Gastrocnemius medialis (tissue), 4 donors: ENCODE results near the gene TMEM125. TPM values are rescaled to one million over a fixed set of nuclear protein-coding genes. Genes with fewer than 3 reads are reported as not detected.

Experiments used
- ATAC-seq, 2 donors: fragments of 150-250 bp; one replicate each; pipeline ENCODE4 v1.9.1; 2016
- DNase-seq, 2 donors: peaks; one replicate each; pipeline ENCODE4 v3.0.0-alpha.2; 2019
- H3K27ac ChIP-seq, 4 donors: fragments of 200-600 bp; sonication (generic); 1 replicate in 1 of 4; 2 replicates in 3 of 4; pipeline ENCODE4 v1.5.1; 2016 to 2018; ENCODE audit warnings: mild to moderate bottlenecking in 2 of 4, moderate library complexity in 1 of 4
- H3K27me3 ChIP-seq, 3 donors: fragments of 200-600 bp; sonication (generic) in 2 of 3; 1 replicate in 1 of 3; 2 replicates in 2 of 3; pipeline versions ENCODE4 v1.5.1 to v1.6.0; 2016 to 2019; ENCODE audit warnings: mild to moderate bottlenecking in 1 of 3, moderate library complexity in 1 of 3
- H3K36me3 ChIP-seq, 2 donors: fragments of 200-600 bp; sonication (generic) in 1 of 2; one replicate each; pipeline ENCODE4 v1.5.1; 2017 to 2018
- H3K4me1 ChIP-seq, 2 donors: fragments of 200-600 bp; sonication (generic) in 1 of 2; one replicate each; pipeline ENCODE4 v1.5.1; 2016 to 2017; ENCODE audit warnings: mild to moderate bottlenecking in 2 of 2
- H3K4me3 ChIP-seq, 4 donors: fragments of 200-600 bp; sonication (generic) in 3 of 4; 1 replicate in 1 of 4; 2 replicates in 3 of 4; pipeline ENCODE4 v1.5.1; 2016 to 2019; ENCODE audit warnings: mild to moderate bottlenecking in 2 of 4
- H3K9me3 ChIP-seq, 3 donors: fragments of 200-600 bp; sonication (generic) in 2 of 3; 1 replicate in 1 of 3; 2 replicates in 2 of 3; pipeline ENCODE4 v1.5.1; 2016 to 2019
- CTCF ChIP-seq, 5 experiments: fragments of 450-650 bp in 3 of 5; fragments of 200-600 bp in 2 of 5; sonication (generic) in 2 of 5; IDR thresholded peaks in 4 of 5; conservative IDR thresholded peaks in 1 of 5; 1 replicate in 4 of 5; 2 replicates in 1 of 5; pipeline ENCODE4 v1.5.1; 2016 to 2019; ENCODE audit warnings: antibody characterized with exemption in 5 of 5, mild to moderate bottlenecking in 3 of 5, moderate library complexity in 3 of 5
- POLR2A ChIP-seq, 2 donors: fragments of 450-650 bp; IDR thresholded peaks; one replicate each; pipeline ENCODE4 v1.6.1; 2017; ENCODE audit warnings: antibody characterized with exemption in 2 of 2, mild to moderate bottlenecking in 2 of 2, moderate library complexity in 2 of 2
- in situ Hi-C, 4 donors: fragments of 200-750 bp; cut with MboI; loops; one replicate each; pipeline versions ENCODE4 v1.15.0 to v1.8.0; 2017; ENCODE audit warnings: low sequenced_read_pairs in 4 of 4
- intact Hi-C: fragments of 100-400 bp; cut with DNase I; formaldehyde crosslinking; loops from one replicate; pipeline ENCODE4 v1.15.1; 2023; ENCODE audit warnings: low total_unique reads
- total RNA-seq, 4 donors: library from RNA; depleted of rRNA; stranded (reverse); fragments of >200 nt; gene quantifications; one replicate each; pipeline versions ENCODE4 v1.1.0 to v1.2.3, GENCODE V29; 2016

The TMEM125 gene
- total RNA-seq, 4 donors from 2014 or later: not detected

GRCh38 chr1:43285269-43285990 is 15.6 kb downstream of the TMEM125 start, which contains the start of gene C1orf210:
C1orf210 (minus strand) TSS chr1:43285581; CDS start chr1:43283270, 2,311 bp downstream.
- no peak for TF ChIP-seq POLR2A (IDR thresholded peaks at IDR 0.05)
- no peak for TF ChIP-seq CTCF (IDR thresholded peaks at IDR 0.05 in 4 of 5, conservative IDR thresholded peaks at IDR 0.05 in 1 of 5)
- in situ Hi-C loops (no loop called here), intact Hi-C loops (no loop called here)
- H3K9me3 ChIP-seq: no peaks in the 10 kb centered on the region
- H3K4me3 ChIP-seq: no peak within 1 kb of the TSS
- no peak within 1 kb of the TSS for H3K27ac ChIP-seq
- H3K36me3 ChIP-seq: no peaks in the 10 kb centered on the region
- no peak for ATAC-seq
- H3K4me1 ChIP-seq: no peaks in the 10 kb centered on the region
- H3K27me3 ChIP-seq: peaks cover 0 to 2% (median 0%) of the 10 kb centered on the region in 3 donors
- no peak for DNase-seq

GRCh38 chr1:43286115-43286514 is 16.3 kb downstream of the TMEM125 start:
- in situ Hi-C loops: no loop called here

GRCh38 chr1:43286533-43286932 is 16.8 kb downstream of the TMEM125 start:
- no peak overlapping the region for H3K27ac ChIP-seq
- no peak for TF ChIP-seq CTCF (IDR thresholded peaks at IDR 0.05 in 4 of 5, conservative IDR thresholded peaks at IDR 0.05 in 1 of 5)
- TF ChIP-seq POLR2A (IDR thresholded peaks at IDR 0.05): no peak
- no peaks in the 10 kb centered on the region for H3K9me3 ChIP-seq
- intact Hi-C loops (no loop called here), in situ Hi-C loops (no loop called here)
- no peaks in the 10 kb centered on the region for H3K36me3 ChIP-seq
- H3K4me3 ChIP-seq: no peak overlapping the region
- DNase-seq (no peak), ATAC-seq (no peak)
- H3K27me3 ChIP-seq: peaks cover 0 to 2% (median 0%) of the 10 kb centered on the region in 3 donors
- H3K4me1 ChIP-seq: no peaks in the 10 kb centered on the region

More at GRCh38 chr1:43286115-43286514, 16.3 kb downstream of the TMEM125 start:
- Histone ChIP-seq H3K27ac (no peak overlapping the region), H3K9me3 (no peaks in the 10 kb centered on the region), H3K4me1 (no peaks in the 10 kb centered on the region), H3K4me3 (no peak overlapping the region), H3K27me3 (peaks cover 0 to 2% (median 0%) of the 10 kb centered on the region in 3 donors), H3K36me3 (no peaks in the 10 kb centered on the region)
- no peak for DNase-seq
- intact Hi-C loops: no loop called here
- TF ChIP-seq CTCF (IDR thresholded peaks at IDR 0.05 in 4 of 5, conservative IDR thresholded peaks at IDR 0.05 in 1 of 5) (no peak), POLR2A (IDR thresholded peaks at IDR 0.05) (no peak)
- no peak for ATAC-seq

- Histone ChIP-seq H3K9me3 (no peaks in the 10 kb centered on the region), H3K4me3 (no peak overlapping the region), H3K4me1 (peaks cover 0 to 3% of the 10 kb centered on the region in 2 donors), H3K36me3 (no peaks in the 10 kb centered on the region), H3K27me3 (peaks cover 0 to 2% (median 0%) of the 10 kb centered on the region in 3 donors), H3K27ac (no peak overlapping the region)
- TF ChIP-seq POLR2A (IDR thresholded peaks at IDR 0.05) (no peak), CTCF (IDR thresholded peaks at IDR 0.05 in 4 of 5, conservative IDR thresholded peaks at IDR 0.05 in 1 of 5) (no peak)
- intact Hi-C loops: no loop called here
- in situ Hi-C loops: no loop called here
- ATAC-seq: no peak
- DNase-seq: no peak
Measured at GRCh38 chr1:43288058-43288784, 18.4 kb downstream of the TMEM125 start.
